Glutamatergic neuron (in vitro differentiated cells): ENCODE measurements around the gene FAM13C. TPM values are rescaled to one million over a fixed set of nuclear protein-coding genes. Genes with fewer than 3 reads are reported as not detected.

Experiments
- DNase-seq: peaks from one replicate; pipeline ENCODE4 v3.0.0; 2022
- H3K27ac Mint-ChIP-seq: one replicate; pipeline ENCODE4 v1.8.0; 2020; ENCODE audit warnings: mild to moderate bottlenecking, mixed read lengths, inconsistent platforms; ENCODE audit not compliant: unreplicated experiment
- H3K27me3 Mint-ChIP-seq: one replicate; pipeline ENCODE4 v1.8.0; 2020; ENCODE audit warnings: mild to moderate bottlenecking, moderate library complexity, mixed read lengths, inconsistent platforms; ENCODE audit not compliant: unreplicated experiment
- H3K36me3 Mint-ChIP-seq: one replicate; pipeline ENCODE4 v1.8.0; 2020; ENCODE audit warnings: mild to moderate bottlenecking, mixed read lengths, inconsistent platforms; ENCODE audit not compliant: unreplicated experiment
- H3K4me1 Mint-ChIP-seq: one replicate; pipeline ENCODE4 v1.8.0; 2020; ENCODE audit warnings: mild to moderate bottlenecking, low read depth, mixed read lengths, inconsistent platforms; ENCODE audit not compliant: unreplicated experiment
- H3K4me3 Mint-ChIP-seq: one replicate; pipeline ENCODE4 v1.8.0; 2020; ENCODE audit warnings: mild to moderate bottlenecking, mixed read lengths, inconsistent platforms; ENCODE audit not compliant: unreplicated experiment
- H3K9me3 Mint-ChIP-seq: one replicate; pipeline ENCODE4 v1.8.0; 2020; ENCODE audit warnings: mild to moderate bottlenecking, moderate library complexity, mixed read lengths, inconsistent platforms; ENCODE audit not compliant: unreplicated experiment
- total RNA-seq: library from RNA; stranded (reverse); fragmentation: NEBNext Ultra II Directional; extraction: Animal tissue kit (Norgen Biotek cat#: 25700); gene quantifications from one replicate; pipeline ENCODE4 v1.2.1, GENCODE V29; 2021; ENCODE audit not compliant: unreplicated experiment
- TF ChIP-seq, protein P1 (sequence below): fragments of 200-600 bp; sonication (generic); IDR thresholded peaks from one replicate; pipeline ENCODE4 v1.5.0; 2021; ENCODE audit not compliant: partially characterized antibody, unreplicated experiment

FAM13C gene
- total RNA-seq, 1 donor from 2014 or later = 17.8 TPM

- Mint-ChIP-seq H3K4me3 (peak overlapping the region; percentile 9), H3K4me1 (peaks cover 28% of the 10 kb centered on the region), H3K27me3 (no peaks in the 10 kb centered on the region), H3K36me3 (no peaks in the 10 kb centered on the region), H3K9me3 (peaks cover 7% of the 10 kb centered on the region), H3K27ac (peak overlapping the region; percentile 62)
- TF ChIP-seq, protein P1, sequence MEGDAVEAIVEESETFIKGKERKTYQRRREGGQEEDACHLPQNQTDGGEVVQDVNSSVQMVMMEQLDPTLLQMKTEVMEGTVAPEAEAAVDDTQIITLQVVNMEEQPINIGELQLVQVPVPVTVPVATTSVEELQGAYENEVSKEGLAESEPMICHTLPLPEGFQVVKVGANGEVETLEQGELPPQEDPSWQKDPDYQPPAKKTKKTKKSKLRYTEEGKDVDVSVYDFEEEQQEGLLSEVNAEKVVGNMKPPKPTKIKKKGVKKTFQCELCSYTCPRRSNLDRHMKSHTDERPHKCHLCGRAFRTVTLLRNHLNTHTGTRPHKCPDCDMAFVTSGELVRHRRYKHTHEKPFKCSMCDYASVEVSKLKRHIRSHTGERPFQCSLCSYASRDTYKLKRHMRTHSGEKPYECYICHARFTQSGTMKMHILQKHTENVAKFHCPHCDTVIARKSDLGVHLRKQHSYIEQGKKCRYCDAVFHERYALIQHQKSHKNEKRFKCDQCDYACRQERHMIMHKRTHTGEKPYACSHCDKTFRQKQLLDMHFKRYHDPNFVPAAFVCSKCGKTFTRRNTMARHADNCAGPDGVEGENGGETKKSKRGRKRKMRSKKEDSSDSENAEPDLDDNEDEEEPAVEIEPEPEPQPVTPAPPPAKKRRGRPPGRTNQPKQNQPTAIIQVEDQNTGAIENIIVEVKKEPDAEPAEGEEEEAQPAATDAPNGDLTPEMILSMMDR = no peak
- DNase-seq = no peak
These were observed 78.8 kb downstream of the FAM13C start for GRCh38 chr10:59283456-59284091.

DNA sequence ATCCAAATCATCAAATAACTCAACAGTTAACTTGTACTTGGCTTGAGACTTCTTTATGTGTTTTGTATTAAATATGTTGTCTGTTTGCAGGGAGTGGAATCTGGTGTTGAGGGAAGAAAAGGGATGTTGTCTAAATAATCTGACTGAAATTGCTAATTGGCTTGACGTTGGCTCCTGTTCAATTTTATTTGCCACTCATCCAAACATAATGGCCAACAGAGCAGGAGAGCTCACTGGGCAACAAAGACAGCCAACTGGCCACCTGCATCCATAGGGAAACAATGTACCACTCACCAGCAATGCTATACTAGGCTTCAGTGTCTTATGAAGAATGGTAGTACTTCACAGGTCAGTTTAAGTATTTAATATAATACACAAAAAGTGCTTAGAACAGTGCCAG lies 80.5 kb downstream of the FAM13C start:
- no peak for DNase-seq
- peaks cover 5% of the 10 kb centered on the region for H3K36me3 Mint-ChIP-seq
- no peaks in the 10 kb centered on the region for H3K27me3 Mint-ChIP-seq
- no peak overlapping the region for H3K4me3 Mint-ChIP-seq
- H3K27ac Mint-ChIP-seq = no peak overlapping the region
- TF ChIP-seq, protein P1 = no peak
- peaks cover 30% of the 10 kb centered on the region for H3K4me1 Mint-ChIP-seq
- H3K9me3 Mint-ChIP-seq = peaks cover 6% of the 10 kb centered on the region

GRCh38 chr10:59279991-59280505 lies 82.3 kb downstream of the FAM13C start:
- Mint-ChIP-seq H3K9me3 (peaks cover 6% of the 10 kb centered on the region), H3K4me1 (peaks cover 34% of the 10 kb centered on the region), H3K36me3 (peaks cover 5% of the 10 kb centered on the region), H3K27ac (peak overlapping the region; percentile 73), H3K27me3 (no peaks in the 10 kb centered on the region), H3K4me3 (no peak overlapping the region)
- no peak for DNase-seq
- TF ChIP-seq, protein P1 = no peak

GRCh38 chr10:59279476-59279875 lies 82.9 kb downstream of the FAM13C start:
- H3K36me3 Mint-ChIP-seq = peaks cover 5% of the 10 kb centered on the region
- peaks cover 6% of the 10 kb centered on the region for H3K9me3 Mint-ChIP-seq
- H3K27me3 Mint-ChIP-seq = no peaks in the 10 kb centered on the region
- TF ChIP-seq, protein P1 = no peak
- peaks cover 36% of the 10 kb centered on the region for H3K4me1 Mint-ChIP-seq
- no peak overlapping the region for H3K4me3 Mint-ChIP-seq
- no peak overlapping the region for H3K27ac Mint-ChIP-seq
- no peak for DNase-seq

GRCh38 chr10:59276919-59277318 lies 85.4 kb downstream of the FAM13C start:
- no peak for DNase-seq
- Mint-ChIP-seq H3K27me3 (no peaks in the 10 kb centered on the region), H3K36me3 (peaks cover 5% of the 10 kb centered on the region), H3K4me3 (no peak overlapping the region), H3K9me3 (peaks cover 10% of the 10 kb centered on the region), H3K4me1 (peaks cover 35% of the 10 kb centered on the region), H3K27ac (no peak overlapping the region)
- TF ChIP-seq, protein P1 = no peak
